ENCODE data around the gene RETN.

RETN gene

GRCh38 chr19:7668842-7669241, at the start of gene RETN:
RETN (plus strand) TSS chr19:7669049; CDS start chr19:7669327, 278 bp downstream.
- DNase-seq (ENCODE audit: low read depth), result no peak

DNA sequence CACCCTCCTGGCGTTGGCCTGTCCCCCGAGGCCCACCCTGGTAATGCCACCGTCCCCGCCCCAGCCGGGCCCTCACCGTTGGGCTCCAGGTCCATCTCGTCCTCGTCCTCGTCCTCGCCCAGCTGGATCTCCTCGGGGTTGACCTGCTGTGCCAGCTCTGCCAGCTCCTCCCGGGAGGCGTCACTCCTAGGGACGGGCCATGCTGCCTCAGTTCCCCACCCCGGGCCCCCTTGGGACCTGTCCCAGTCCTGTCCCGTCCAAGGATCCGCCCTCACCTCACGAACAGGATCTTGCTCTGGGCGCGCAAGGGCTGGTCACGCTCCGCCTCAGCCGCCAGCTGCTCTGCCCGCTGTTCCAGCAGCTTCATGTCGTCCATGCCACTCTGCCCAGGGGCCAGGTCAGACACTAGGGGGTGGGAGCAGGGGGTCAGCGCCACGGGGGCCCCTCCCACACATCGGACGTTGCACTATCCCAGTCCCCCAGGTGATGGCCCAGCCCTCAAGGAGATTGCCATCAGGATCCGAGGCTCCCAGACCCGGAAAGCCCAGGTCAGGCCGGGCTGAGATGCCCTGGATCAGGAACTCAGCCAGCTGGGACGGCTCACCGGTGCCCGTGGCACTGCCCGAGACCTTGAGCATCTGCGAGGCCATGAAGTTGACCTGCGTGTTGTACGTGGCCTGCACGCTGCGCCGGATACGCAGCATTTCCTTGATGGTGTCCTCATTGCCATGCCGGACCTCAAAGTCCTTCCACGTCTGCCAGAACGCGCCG, 49.0 kb upstream of the RETN start:
- DNase-seq (ENCODE audit: low read depth), result no peak

- DNase-seq (ENCODE audit: low read depth), result no peak
Observed at GRCh38 chr19:7620442-7621412, 48.1 kb upstream of the RETN start.

- DNase-seq (ENCODE audit: low read depth), result no peak
Observed at GRCh38 chr19:7622933-7623685, 45.7 kb upstream of the RETN start.

- no peak for DNase-seq (ENCODE audit: low read depth)
Observed at GRCh38 chr19:7623725-7624603, 44.9 kb upstream of the RETN start.

GRCh38 chr19:7624810-7625209, 44.0 kb upstream of the RETN start:
- DNase-seq (ENCODE audit: low read depth), result no peak

DNA sequence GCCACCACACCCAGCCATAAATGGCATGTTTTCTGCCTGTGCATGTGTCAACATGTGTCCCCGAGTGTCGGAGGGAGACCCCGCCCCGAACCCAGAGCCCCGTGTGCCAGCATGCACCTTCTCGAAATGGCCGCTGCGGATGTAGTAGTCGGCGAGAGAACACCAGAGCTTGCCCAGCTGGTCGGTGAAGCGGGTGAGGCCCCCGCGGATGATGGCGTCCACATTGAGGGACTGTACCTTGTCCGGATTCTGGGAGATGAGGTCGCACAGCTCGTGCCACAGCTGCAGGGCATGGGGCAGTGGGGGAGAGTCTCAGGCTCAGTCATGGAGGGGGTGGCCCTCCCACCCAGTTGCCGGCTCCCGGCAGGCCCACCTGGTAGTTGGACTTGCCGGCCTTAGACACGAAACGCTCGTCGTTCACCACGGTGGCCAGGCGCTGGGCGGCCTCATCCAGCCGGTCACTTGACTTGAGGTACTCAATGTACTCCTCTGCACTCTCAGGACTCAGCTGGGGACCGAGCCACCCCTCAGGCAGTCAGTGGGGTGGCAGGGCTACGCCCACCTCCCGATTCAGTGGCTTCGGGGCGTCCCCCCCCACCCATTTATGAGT, 43.0 kb upstream of the RETN start:
- no peak for DNase-seq (ENCODE audit: low read depth)

- no peak for DNase-seq (ENCODE audit: low read depth)
Observed at GRCh38 chr19:7627166-7627565, 41.7 kb upstream of the RETN start.

- no peak for DNase-seq (ENCODE audit: low read depth)
Observed at GRCh38 chr19:7628589-7629311, 40.1 kb upstream of the RETN start.

DNA sequence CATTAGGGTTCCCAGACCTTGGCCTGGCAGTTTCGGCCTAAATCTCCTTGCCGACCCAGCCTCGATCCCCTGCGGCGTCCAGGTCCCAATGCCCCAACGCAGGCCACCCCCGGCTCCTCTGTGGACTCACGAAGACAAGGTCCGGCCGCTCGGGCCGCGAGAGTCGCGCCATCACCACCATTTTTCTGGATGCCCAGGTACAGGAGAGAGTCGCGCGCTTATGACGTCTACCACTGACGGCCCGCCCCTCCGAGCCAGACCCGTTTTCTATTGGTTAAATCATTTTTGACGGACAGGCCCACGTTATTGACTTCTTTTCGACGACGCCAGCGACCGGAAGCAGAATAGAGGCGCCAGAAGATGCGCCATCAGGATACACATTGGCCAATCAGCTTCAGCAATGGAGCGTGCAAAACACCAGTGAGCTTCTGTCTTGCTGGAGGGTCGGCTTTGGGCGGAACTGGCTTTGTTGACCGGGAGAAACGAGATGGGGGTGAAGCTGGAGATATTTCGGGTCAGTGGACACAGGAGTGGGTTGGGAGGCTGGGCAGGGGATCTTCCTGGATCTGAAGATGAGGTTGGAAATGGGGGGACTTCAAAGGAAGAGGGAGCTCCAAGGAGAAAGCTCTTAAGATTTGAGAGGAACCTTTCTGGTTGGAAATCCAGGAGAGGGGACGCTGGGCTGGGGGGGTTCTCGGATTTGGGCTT, 39.3 kb upstream of the RETN start, which contains the start of the genes PET100 and XAB2:
Gene PET100, plus strand, starts transcription at position 447 of the 708 bp plus-strand sequence. Its CDS starts 41 bp downstream, at position 488.
Gene XAB2, minus strand, starts transcription at position 199 of the 708 bp plus-strand sequence. Its CDS starts 18 bp downstream, at position 181.
- peak; percentile 91 for DNase-seq (ENCODE audit: low read depth)

- no peak for DNase-seq (ENCODE audit: low read depth)
Observed at GRCh38 chr19:7631577-7631976, 37.3 kb upstream of the RETN start.

DNA sequence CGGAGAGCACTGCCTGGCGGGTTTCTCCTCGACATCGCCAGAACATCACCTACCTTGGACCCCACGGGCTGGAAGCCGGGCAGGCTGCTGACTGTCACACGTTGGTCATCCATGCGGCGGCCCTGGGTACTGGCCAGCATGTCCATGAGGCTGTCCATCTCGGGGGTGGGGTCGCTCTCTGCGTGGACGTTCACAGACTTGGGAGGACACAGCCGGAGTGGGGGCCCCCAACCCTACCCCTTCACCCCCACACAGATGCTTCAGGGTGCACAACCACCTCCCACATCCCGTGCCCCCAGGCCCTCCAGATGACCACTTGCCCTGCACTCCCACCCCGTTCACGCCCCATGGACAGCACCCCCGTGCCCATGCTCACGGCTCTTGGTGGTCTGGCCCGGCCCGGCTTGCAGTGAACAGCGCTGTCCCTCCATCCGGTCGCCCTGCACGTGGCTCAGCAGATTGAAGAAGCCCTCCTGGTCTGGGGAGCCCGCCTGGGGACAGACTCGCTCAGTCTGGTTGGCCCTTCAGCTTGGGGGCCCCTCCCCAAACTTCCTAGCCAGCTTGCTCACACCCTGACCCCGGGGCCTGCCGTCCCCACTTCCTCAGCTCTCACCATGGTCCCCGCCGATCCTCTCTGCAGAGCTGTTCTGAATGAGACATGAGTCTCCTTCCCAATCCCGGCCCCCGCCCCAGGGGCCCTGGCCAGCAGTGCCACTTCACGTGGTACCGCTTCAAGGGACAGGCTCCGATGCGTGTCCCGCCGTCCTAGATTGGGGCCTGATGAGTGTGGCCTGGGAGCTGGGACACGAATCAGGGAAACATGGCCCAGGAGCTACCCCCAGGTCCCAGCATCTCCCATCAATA, 36.3 kb upstream of the RETN start:
- no peak for DNase-seq (ENCODE audit: low read depth)

DNA sequence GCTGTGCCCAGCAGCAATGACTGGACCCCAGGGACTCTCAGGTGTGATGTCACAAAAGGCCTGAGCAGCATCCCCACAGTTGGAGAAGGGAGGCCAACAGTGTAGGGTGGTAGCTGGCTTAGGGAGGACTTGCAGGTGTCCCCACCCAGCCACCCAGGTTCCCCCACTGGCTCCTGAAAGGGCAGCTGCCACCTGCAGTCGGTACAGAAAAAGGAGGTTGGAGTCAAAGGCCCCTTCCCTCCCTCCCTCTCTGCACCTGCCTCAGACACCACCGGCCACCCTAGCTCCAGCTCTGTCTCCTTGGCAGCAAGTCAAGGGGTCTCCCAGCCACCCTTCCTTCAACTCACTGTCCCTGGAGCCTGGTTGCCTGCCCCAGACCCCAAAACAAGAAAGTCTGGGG, 35.2 kb upstream of the RETN start, which contains the start of gene PCP2:
Gene PCP2, minus strand, starts transcription at position 22 of the 400 bp plus-strand sequence. CDS start 262 bp downstream, outside the sequence.
- no peak for DNase-seq (ENCODE audit: low read depth)

DNA sequence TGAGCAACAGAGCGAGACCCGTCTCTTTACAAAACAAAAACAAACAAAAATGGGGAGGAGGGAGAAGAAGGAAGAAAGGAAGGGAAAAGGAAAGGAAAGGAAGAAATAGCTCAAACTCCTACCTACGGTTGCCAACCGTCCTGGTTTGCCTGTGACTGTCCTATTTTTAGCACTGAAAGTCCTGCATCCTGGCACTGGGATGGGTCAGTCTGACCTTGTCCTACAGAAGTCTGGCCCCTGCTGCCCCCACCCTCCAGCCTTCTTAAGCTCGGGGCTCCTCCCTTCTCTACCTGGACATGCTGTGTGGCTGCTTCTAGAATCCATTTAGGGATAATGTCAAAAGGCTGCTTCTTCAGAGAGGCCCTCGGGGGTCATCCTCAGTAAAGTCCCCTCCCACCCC, 33.2 kb upstream of the RETN start:
- DNase-seq (ENCODE audit: low read depth), result no peak

DNA sequence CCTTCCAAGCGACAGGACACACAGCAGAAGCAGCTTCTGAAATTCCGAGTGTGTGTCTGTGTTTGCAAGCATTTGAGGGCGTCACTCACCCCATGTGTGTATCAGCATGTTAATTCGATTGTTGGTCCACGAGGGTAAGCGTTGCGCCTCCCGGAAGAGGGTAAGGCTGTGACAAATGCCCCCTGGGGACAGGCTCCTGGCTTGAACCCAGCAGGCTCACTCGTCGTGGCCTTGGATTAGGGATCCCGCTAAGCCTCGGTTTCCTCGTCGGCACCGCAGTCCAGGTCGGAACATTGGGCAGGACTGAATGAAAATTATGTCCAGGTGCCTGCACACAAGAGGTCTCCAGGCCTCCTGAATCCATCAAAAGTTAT, 32.5 kb upstream of the RETN start:
- no peak for DNase-seq (ENCODE audit: low read depth)

GRCh38 chr19:7636691-7637373, 32.0 kb upstream of the RETN start, which contains the start of gene STXBP2:
STXBP2 (plus strand) TSS chr19:7637110; CDS start chr19:7637150, 40 bp downstream.
- peak; percentile 92 for DNase-seq (ENCODE audit: low read depth)
